HuH-7.5 (cell line): ENCODE measurements around the gene MEN1.

ENCODE experiments used
- DNase-seq: peaks from one replicate; pipeline ENCODE4 v3.0.0; 2011; ENCODE audit warnings: low spot score

Gene MEN1

DNA sequence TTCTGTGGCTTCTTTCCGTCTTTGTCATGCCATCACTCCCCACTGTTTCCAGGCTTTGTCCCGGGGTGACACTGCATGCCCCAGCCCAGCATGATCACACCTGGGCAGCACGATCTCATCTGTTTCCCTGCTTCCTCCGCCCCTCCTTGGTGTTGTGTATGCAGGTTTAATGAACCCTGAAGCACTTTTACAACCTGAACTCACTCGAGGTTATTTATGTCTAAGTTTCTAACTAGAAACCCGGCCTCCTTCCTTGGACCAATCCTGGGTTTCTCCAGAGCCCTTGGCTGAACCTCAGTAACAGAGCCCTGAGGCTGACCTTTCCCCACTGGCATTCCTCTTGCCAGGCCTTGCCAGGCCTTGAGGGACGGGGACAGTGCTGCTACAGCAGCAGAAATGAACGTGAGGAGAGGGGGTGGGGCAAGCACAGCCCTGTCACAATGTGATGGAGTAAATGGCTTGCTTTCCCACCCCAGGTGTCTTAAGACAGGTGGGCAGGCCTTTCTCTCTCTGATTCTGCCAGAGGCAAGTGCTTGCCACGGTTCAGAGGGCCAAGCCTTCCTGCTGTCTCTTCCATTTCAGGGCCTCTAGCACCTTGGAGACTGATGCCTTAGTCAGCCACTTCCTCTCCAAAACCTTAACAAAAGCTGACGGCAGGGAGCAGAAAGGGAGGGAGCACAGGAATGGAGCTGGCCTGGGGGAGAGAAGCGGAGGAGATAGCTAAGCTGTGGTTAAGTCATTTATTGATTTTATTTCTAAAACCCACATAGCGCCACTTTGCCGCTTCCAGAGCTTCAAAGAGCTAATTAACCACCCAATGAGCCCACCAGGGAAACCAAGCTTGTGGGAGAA lies 47.5 kb downstream of the MEN1 start:
- no peak for DNase-seq

DNA sequence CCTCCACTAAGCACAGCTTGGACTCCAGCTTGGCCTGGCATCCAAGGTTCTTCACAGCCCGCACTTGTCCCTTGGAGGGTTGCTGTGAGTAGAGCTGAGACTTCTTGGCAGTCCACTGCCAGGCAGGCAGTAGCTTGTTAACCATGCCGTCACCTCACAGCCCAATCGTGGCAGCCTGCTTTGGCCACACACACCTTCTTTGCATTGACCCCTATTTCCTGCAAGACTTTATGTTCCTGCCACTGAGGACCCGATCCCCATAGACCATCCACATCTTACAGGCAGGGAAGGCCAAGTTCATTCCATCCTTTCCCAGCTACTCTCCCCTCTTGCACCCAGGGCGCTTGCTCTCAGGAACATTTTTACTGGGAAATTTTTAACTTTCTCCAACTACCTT lies 48.1 kb downstream of the MEN1 start:
- DNase-seq: no peak

- DNase-seq: no peak
Measured at GRCh38 chr11:64760759-64761420, 49.5 kb downstream of the MEN1 start.

DNA sequence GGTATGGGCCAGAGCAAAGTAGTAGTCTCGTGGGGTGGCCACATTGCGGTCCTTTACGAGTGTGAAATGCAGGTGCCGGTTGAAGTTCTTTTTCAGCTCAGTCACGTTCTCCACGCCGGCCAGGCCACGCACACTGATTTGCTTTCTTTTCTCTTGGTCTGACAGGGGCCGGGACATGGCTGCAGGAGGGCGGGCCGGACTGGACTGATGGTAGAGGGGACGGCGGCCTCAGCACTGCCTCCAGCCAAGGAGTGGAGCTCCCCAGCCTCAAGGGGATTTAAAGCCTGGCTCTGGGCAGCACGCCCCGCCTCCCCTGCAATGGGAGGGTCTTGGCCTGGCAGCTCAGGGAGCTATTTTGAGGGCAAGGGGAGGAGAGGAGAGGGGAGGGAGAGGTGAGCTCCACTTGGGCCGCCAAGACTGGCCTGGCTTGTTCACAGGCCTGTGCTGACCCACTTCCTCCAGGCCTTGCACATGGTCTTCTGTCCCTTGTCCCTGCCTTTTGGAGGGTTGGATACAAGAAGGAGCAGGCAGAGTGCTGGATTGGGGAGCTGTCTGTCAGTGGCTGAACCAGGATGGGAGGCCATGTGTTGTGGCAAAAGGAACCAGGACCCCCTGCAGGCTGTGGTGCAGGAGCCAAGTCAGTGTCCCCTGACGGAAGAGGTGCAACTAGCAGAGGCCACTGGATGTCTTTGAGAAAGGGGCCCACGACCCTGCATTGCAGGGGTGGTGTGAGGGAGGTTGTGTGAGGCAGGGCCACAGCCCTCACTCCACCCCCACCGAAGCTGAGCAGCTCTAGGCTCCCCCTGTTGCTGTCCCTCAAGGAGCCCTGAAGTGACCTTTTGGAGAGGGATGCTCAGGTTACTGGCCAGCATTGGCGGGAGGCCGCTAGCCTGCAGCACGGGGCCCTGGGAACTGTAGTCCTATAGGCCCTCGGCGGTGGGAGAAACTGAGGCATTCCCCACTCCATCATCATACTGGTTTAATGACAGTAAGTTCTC lies 50.3 kb downstream of the MEN1 start, which contains the start of gene PYGM:
Gene PYGM, minus strand, starts transcription at position 253 of the 998 bp plus-strand sequence. Its CDS starts 76 bp downstream, at position 177.
- DNase-seq: no peak

DNA sequence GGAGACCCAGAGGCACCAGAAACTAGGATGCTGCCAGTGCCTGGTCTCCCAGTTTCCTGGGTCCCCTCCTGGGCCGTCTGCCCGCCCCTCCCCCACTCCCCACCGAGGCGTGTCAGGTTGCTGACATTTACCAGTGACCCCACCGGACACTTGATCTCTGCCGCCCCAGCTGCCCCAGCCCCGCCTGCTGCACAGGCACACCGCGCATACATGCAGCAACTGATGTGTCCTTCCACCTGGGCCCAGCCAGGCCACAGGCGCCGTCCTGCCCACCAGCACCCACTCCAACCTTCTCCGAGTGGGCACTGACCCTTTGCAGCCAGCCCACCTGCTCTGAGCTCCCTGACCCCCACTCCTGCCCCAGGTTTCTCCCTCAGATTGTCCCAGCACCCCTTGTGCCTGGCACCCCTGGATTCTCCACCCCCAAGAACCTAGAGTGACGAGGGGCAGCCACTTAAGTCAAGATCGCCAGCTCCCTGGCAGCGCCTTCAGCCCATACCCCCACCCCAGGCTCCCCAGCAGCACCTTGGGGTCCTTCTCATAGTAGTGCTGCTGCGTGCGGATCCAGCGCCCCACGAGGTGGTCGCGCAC lies 51.1 kb downstream of the MEN1 start:
- no peak for DNase-seq

GRCh38 chr11:64758330-64759079 lies 51.8 kb downstream of the MEN1 start:
- no peak for DNase-seq

DNA sequence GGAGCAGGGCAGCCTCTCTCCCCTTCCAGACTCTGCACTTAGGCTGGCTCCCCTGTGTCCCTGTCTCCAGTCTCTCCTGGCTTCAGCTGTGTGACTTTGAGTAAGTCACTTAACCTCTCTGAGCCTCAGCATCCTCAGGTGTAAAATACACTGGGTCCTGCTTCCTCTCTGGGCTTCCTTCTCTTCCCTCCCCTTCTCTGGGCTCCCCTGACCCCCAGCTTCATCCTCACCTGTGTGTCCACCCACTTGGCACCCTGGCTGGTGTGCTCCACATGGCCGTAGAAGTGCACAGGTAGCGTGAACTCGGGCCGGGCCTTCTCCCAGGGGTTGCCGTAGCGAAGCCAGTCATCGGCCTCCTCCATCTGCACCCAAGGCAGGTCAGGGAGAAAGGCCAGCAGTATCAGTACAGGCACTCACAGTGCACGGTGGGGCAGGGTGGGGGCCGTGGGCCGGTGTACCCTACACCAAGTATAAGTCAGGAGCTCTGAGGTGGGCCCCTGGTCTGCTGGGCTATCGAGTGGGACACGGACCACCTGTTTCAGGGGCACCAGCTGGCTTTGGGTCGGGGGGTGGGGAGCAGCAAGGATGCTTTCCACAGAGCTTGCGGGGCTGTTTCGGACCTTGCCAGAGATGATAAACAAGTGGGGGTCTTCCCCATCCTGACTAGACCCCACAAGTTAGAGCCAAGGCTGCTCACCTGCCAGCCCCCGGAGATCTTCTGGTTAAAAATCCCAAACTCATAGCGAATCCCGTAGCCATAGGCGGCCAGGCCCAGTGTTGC lies 52.6 kb downstream of the MEN1 start:
- DNase-seq: no peak

- DNase-seq: no peak
Measured at GRCh38 chr11:64755681-64756361, 54.5 kb downstream of the MEN1 start.

- DNase-seq: no peak
Measured at GRCh38 chr11:64754919-64755662, 55.3 kb downstream of the MEN1 start.

GRCh38 chr11:64754124-64754918 lies 56.0 kb downstream of the MEN1 start:
- DNase-seq: no peak
